ENCODE data around the gene POMGNT1. TPM values are rescaled to one million over a fixed set of nuclear protein-coding genes. Genes with fewer than 3 reads are reported as not detected.

The POMGNT1 gene
- total RNA-seq, 4 donors from 2014 or later, result 5.6 to 67.2 (median 31.8) TPM

DNA sequence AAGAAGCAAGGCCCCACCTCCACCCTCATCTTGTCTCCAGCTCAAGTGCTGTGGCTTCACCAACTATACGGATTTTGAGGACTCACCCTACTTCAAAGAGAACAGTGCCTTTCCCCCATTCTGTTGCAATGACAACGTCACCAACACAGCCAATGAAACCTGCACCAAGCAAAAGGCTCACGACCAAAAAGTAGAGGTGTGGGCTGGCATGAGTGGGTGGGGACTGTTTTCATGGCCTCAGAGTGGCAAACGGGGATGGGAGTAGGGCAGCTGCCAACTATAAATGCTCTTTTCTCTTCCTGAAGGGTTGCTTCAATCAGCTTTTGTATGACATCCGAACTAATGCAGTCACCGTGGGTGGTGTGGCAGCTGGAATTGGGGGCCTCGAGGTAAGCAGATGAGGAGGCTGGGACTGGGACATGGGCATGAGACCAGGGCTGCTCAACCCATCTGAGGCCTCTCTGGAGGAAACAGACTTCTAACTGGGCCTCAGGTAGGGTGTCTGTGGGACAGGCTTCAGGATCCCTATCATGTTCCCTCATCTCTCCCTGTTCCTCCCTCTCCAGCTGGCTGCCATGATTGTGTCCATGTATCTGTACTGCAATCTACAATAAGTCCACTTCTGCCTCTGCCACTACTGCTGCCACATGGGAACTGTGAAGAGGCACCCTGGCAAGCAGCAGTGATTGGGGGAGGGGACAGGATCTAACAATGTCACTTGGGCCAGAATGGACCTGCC lies 13.1 kb downstream of the POMGNT1 start:
- Histone ChIP-seq H3K4me3 (no peak overlapping the region), H3K27ac (no peak overlapping the region), H3K36me3 (no peaks in the 10 kb centered on the region), H3K9me3 (no peaks in the 10 kb centered on the region), H3K27me3 (no peaks in the 10 kb centered on the region), H3K4me1 (no peaks in the 10 kb centered on the region)
- TF ChIP-seq POLR2A (IDR thresholded peaks at IDR 0.05), result no peak
- TF ChIP-seq, protein P1, sequence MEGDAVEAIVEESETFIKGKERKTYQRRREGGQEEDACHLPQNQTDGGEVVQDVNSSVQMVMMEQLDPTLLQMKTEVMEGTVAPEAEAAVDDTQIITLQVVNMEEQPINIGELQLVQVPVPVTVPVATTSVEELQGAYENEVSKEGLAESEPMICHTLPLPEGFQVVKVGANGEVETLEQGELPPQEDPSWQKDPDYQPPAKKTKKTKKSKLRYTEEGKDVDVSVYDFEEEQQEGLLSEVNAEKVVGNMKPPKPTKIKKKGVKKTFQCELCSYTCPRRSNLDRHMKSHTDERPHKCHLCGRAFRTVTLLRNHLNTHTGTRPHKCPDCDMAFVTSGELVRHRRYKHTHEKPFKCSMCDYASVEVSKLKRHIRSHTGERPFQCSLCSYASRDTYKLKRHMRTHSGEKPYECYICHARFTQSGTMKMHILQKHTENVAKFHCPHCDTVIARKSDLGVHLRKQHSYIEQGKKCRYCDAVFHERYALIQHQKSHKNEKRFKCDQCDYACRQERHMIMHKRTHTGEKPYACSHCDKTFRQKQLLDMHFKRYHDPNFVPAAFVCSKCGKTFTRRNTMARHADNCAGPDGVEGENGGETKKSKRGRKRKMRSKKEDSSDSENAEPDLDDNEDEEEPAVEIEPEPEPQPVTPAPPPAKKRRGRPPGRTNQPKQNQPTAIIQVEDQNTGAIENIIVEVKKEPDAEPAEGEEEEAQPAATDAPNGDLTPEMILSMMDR (IDR thresholded peaks at IDR 0.05), result no peak
- no peak for DNase-seq
- intact Hi-C loops (cut with DNase I; ENCODE audit: low total_unique reads), result no loop called here

DNA sequence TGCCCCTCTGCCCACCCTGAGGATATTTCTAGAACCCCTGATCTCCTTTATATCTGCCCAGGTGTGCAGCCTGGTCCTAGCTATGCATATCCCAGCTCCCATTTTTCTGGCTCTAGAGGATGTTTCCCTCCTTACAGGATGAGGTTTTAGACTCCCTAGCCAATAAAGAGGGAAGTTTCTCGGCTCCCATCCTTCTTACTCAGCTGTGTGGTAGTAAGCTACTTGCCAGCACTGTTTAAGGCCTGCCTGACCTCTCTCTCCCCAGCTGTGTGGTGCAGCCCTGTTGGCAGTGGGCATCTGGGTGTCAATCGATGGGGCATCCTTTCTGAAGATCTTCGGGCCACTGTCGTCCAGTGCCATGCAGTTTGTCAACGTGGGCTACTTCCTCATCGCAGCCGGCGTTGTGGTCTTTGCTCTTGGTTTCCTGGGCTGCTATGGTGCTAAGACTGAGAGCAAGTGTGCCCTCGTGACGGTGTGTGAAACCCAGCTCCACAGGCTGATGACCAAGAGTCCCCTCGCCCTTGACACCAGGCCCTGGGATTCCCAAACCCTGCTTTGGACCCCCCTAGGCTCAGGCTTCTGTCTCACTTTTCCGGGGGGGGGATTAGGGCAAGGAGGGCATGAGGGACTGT lies 14.2 kb downstream of the POMGNT1 start:
- Histone ChIP-seq H3K27me3 (no peaks in the 10 kb centered on the region), H3K36me3 (no peaks in the 10 kb centered on the region), H3K9me3 (no peaks in the 10 kb centered on the region), H3K4me3 (no peak overlapping the region), H3K27ac (peak overlapping the region; percentile 60 to 68), H3K4me1 (no peaks in the 10 kb centered on the region)
- TF ChIP-seq POLR2A (IDR thresholded peaks at IDR 0.05), result no peak
- TF ChIP-seq, protein P1 (IDR thresholded peaks at IDR 0.05), result no peak
- no peak for DNase-seq
- intact Hi-C loops (cut with DNase I; ENCODE audit: low total_unique reads), result no loop called here

DNA sequence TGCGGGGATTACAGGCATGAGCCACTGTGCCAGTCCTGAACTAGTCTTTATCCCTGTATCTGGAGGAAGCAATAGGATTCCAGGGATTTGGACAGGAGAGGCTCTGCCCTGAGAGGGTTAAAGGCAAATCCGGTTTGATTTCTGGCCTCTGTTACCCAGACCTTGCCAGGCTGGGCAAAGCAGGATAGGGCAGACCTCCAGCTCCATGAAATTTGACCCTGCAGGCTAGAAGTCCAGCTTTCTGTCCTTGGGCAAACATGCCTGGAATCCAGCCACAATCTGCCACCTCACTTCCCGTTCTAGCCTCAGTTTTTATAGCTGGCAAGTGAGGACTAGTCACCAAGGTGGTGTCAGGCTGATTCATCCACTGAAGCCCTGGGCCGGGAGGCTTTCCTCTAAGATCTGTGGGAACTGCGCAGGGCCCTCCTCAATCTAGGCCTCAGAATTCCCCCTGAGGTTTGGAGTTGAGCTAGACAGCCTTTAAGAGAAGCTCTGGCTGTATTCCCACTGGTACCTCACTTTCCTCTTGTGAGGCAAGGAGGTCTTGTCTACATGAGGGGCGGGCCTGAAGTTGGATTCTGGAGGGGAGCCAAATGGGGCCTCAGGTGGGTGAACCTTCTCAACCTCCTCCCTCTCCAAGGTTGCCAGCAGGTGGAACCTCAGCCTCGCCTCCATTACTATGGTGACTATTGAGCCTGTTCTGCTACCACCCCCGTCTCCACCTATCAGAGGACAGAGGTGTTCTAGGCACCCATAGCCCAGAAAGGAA lies 15.0 kb downstream of the POMGNT1 start:
- TF ChIP-seq, protein P1 (IDR thresholded peaks at IDR 0.05), result no peak
- peak in 1 of 2 donors; percentile 35 for TF ChIP-seq POLR2A (IDR thresholded peaks at IDR 0.05)
- Histone ChIP-seq H3K27me3 (no peaks in the 10 kb centered on the region), H3K36me3 (no peaks in the 10 kb centered on the region), H3K4me1 (no peaks in the 10 kb centered on the region), H3K9me3 (no peaks in the 10 kb centered on the region), H3K27ac (peak overlapping the region; percentile 60 to 68), H3K4me3 (no peak overlapping the region)
- intact Hi-C loops (cut with DNase I; ENCODE audit: low total_unique reads), result no loop called here
- peak; percentile 46 to 69 for DNase-seq

DNA sequence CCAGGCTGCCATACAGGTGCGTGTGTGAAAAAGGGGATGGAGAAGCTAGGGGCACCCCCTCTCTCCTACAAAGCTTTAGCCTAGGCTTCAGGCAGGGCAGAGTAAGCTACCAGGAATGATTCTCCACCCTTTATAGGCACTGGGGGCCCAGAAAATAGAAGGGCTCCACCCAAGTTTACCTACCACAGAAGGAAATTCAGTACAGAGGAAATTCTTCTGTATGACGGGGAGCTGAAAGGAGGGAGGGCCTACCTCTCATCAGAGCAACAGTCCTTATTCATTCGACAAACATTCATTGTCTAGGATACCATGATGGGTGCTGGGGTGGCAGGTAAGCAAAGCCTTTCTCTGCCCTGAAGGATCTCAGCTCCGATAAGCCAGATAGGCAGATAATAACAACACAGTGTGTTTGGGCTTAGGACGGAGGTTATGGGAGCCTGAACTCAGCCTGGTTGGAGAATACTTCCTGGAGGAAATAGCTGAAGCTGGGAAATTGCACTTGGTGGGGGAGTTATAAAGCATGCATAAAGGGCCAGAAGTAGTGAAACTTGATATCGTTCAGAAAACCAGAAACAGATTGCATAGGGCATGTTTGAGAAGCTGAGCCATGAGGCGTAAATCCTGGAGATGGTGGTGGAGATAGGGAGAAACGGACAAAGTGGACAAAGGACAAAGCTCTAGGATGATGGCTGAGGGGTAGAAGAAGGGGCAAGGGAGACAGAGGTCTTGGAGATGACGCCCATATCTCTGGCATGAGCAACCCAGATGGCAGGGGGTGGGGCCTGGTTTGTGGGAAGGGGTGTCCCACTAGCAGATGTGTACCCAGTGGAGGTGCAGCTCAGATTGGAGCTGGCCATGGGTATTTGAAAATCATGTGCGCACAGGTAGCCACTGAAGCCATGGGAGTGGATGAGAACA lies 16.6 kb downstream of the POMGNT1 start:
- intact Hi-C loops (cut with DNase I; ENCODE audit: low total_unique reads), result no loop called here
- Histone ChIP-seq H3K36me3 (no peaks in the 10 kb centered on the region), H3K27ac (peak overlapping the region in 1 of 2 donors; percentile 58), H3K4me1 (no peaks in the 10 kb centered on the region), H3K27me3 (no peaks in the 10 kb centered on the region), H3K4me3 (no peak overlapping the region), H3K9me3 (no peaks in the 10 kb centered on the region)
- no peak for TF ChIP-seq POLR2A (IDR thresholded peaks at IDR 0.05)
- TF ChIP-seq, protein P1 (IDR thresholded peaks at IDR 0.05), result no peak
- DNase-seq, result no peak
